HG03520 (cell line): ENCODE measurements around the gene KRT86.
"Not testable (repeated sequence)": the region's sequence is repeated elsewhere in the genome, so short reads cannot be mapped to it uniquely, and the experiment has no call there.

ENCODE experiments used
- ATAC-seq: cut with Tn5 transposase; IDR thresholded peaks from one replicate; pipeline ENCODE4 v1.9.1; 2021; ENCODE audit warnings: mild to moderate bottlenecking, moderate library complexity; ENCODE audit not compliant: unreplicated experiment

Gene KRT86

GRCh38 chr12:52312086-52312485 is 37.6 kb downstream of the KRT86 start:
- no peak for ATAC-seq

- ATAC-seq = no peak
These were observed 39.0 kb downstream of the KRT86 start for GRCh38 chr12:52313461-52313860.

DNA sequence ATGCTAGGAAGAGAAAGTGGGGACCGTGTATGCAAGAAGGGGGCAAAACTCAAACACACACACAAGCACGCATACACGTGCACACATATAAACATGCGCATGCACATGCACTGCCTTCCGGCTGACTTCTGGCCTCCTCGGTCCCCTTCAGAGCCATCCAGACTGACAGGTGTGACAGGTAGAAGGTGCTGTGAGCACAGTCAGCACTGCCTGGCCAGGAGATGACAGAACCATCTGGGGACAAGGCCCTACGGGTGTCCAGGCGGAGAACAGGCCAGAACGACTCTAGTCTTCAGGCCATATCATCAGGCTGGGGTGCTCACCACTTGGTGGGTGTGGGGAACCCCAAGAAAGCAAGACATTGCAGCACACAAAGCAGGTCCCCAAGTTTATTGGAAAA is 39.5 kb downstream of the KRT86 start:
- ATAC-seq = no peak

DNA sequence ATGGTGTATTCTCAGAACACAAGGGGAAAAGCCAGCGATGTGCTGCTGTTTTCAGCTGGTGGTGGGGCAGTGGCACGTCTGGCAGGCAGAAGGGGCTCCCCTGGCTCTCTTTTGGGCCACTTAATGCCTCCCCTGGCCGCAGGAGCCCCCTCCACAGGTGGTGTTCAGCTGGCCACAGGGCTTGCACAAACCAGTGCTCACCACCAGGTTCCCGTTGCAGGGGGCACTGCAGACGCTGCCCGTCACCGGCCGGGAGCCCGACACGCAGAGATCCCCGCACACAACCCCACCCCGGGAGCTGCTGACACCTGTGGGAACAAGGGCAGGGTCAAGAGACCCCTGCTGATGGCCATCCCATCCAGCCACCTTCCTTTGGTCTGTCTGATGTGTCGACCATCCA is 40.1 kb downstream of the KRT86 start:
- no peak for ATAC-seq

DNA sequence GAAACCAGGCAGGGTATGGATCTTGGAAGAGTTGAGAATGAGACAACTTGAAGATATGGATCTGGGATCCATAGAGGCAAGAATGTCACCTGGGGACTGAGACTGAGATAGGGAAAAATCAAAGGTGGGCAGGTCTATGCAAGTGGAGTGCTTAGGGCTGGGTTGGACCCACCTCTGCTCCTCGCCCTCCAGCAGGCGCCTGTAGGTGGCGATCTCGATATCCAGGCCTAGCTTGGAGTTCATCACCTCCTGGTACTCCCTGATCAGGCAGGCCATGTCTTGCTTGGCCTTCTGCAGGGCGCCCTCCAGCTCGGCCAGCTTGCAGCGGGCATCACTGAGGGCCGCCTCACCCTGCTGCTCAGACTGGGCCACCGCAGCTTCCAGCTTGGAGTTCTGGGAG is 41.3 kb downstream of the KRT86 start:
- ATAC-seq = not testable (repeated sequence)

- no peak for ATAC-seq
These were observed 41.8 kb downstream of the KRT86 start for GRCh38 chr12:52316290-52316689.

DNA sequence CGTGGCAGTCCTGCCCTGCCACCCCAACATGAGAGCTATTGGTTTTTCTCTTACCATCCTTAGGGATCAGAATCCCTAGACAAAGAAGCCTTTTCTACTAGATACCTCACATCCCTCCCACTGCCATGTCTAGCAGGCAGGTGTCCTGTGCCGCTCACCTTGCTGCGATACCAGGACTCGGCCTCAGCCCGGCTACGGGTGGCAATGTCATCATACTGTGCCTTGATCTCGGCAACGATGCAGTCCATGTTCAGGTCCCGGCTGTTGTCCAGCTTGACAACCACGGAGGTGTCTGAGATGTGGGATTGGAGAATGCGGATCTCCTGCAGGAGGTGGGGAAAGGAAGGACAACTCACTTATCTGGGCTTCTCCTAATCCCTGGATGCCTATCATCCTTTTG is 42.3 kb downstream of the KRT86 start:
- no peak for ATAC-seq

DNA sequence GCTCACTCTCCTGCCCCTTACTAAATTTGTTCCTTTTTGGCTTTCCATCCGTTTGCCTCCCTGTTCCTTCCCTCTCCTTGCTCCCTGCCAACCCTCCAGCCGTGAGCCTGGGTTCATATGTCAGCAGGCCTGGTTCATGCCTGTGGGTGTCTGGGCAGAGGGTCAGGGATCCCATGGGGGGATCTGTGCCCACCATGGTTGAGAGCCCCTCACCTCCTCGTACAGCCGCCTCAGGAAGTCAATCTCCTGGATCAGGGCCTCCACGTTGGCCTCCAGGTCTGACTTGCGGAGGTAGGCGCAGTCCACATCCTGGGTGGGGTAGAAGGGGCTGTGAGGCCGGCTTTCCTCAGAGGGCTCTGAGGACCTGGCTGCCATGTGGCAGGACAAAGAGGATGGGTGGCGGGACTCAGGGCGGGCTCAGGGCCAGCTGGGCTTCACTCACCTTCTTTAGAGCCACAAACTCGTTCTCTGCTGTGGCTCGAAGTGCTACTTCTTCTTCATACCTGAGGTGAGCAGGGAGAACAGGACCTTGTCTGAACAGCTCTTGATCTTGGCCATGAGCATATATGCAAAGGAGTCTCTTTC is 43.1 kb downstream of the KRT86 start:
- no peak for ATAC-seq

DNA sequence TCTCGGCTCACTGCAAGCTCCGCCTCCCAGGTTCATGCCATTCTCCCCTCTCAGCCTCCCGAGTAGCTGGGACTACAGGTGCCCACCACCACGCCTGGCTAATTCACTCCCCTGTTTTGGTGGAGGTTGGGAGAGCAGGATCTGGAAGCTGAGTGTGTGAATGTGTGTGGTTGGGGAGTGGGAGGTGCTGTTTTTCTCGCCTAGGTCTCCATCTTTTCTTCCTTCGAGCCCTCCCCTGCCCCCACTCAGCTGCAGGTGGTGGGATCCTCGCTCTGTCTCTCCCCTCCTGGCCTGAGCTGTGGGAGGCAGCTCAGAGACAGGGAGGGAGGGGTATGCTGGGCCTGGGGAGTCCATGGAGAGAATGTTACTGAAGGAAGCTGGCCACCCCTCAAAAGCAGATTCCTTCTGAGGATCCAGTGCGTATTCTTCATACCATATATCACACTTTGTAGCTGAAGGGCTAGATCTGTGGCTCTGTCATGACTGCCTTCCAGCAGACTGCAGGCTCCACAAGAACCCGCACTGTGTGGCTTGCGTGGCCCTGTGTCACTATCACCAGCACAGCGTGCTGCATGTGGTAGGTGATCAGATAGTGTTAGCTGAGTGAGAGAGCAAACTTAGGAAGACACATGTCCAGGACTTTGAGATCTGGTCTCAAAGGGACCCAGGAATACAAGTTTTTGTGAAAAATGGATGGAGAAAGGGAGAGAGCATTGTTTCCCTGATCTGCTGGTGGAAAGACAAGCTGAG is 44.0 kb downstream of the KRT86 start:
- no peak for ATAC-seq

DNA sequence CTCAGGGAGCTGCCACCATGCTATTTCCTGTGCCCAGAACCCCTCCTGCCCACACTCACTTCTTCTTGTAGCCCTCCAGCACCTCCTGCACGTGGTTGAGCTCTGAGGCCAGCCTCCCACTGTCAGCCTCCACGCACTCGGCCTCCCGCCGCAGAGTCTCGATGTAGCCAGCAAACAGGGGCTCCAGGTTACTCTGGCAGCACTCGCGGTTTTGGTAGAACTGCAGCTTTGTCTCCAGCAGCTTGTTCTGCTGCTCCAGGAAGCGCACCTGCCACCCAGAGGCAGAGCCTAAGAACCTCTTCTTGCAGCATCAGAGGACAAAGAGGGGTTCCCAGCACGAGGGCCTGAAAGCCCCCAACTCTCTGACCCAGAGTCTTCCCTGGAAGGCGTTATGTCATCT is 44.7 kb downstream of the KRT86 start:
- ATAC-seq = no peak

- no peak for ATAC-seq
These were observed 46.4 kb downstream of the KRT86 start, which contains the start of gene KRT83 for GRCh38 chr12:52320784-52321400. Gene KRT83 (minus strand): TSS chr12:52321398. CDS start chr12:52321335, 63 bp downstream.

- no peak for ATAC-seq
These were observed 47.0 kb downstream of the KRT86 start for GRCh38 chr12:52321418-52321817.

DNA sequence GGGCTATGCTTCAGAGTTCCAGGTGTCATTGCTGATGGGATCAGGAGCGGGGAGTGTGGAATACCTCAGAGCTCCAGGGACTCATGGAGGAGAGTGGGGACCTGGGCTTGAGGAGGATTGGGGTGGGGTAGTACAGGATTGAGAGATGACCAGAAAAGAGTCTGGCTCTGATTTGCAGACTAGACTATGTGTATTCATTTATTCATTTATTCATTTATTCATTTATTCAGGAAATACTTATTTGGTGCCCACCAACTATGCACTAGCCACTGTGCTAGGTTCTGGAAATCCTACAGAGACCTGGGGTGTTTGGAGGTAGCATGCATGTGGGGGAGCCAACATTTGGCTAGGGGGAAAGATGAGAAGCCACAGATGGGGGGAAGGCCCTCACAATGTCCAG is 47.6 kb downstream of the KRT86 start:
- ATAC-seq = no peak

GRCh38 chr12:52323001-52323400 is 48.6 kb downstream of the KRT86 start:
- no peak for ATAC-seq

DNA sequence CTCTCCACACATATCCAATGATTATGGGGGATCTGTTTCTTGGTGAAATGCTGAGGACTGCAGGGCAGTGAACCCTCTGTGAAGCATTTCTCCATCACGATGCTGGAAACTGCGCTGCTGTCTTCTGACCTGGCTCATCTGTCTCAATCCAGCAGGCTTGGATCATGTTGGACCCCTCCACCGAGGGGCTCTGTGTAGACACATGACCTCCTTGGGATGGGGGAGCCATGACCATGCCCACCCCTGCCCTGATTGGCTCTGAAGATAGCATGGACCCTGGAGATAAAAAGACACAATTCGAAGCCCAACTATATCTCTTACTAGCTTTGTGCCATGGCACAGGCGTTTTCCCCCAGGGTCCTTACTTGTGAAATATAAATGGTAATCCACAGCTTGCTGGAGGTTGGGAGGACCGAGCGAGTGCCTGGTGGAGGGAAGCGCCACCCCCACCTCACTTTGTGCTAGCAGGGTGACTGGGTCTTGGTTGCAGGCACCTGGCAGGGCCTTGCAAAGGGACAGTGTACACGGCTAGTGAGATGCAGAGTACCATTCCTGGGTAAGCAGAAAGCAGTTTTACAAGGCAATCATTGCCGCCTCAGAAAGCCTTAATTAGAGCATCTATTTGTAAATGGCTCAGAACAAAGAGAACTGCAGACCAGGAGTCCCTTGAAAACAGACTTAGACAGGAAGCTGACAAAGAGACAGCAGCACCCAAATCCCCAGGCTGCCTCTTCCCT is 49.1 kb downstream of the KRT86 start:
- no peak for ATAC-seq

DNA sequence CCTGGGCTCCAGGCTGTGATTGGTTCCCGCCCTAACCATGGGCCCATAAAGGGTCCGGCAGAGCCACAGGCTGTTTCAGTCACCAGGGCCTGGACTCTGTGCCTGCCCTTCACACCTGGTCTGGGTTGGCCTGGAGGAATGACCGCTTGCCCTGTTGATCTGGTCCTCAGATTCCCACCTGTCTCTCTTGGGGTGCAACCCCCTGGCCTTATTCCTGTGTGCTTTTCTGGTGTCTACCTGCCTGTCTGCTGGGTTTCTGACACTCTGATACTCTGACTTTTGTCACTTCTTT is 49.7 kb downstream of the KRT86 start:
- ATAC-seq = no peak

- peak; percentile 80 for ATAC-seq
These were observed 52.8 kb downstream of the KRT86 start for GRCh38 chr12:52327052-52327829.

DNA sequence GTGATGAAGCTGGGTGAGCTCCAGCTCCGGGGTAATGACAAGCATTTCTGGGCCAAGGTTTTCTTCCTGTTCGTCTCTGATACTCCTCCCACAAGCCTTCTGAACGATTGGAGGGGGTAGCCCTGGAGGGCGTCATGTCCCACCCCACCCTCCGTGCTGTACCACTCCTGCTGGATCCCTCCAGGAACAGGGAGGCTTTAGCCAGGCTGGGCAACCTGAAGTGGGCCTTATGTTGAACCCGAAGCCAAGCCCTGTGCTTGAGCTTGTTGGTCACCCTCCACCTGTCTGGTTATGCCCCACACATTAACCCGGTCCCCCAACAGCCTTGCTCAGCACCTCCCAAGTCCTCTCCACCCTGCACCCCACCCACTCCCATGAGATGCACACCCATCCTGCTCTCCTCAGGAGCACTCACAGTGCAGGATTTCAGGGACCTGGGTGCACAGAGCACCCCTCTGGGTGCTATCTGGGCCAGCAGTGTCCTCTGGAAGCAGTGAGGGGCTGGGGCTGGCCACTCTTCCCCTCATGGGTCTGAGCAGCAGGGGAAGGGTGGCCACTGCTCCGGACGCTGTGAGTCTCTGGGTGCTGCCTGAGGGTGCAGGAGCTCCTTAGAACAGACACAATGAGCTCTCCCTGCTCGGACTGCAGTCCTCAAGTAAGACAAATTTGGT is 53.5 kb downstream of the KRT86 start:
- ATAC-seq = no peak

- no peak for ATAC-seq
These were observed 56.6 kb downstream of the KRT86 start for GRCh38 chr12:52331039-52331438.

GRCh38 chr12:52331833-52332232 is 57.4 kb downstream of the KRT86 start:
- ATAC-seq = no peak
